HepG2 (cell line): ENCODE data around the gene MRNIP. TPM values are rescaled to one million over a fixed set of nuclear protein-coding genes. Genes with fewer than 3 reads are reported as not detected.

Experiments
- ELF1 ChIP-seq: sonication (generic); formaldehyde crosslinking; IDR thresholded peaks from 2 replicates; pipeline ENCODE4 v1.4.0; 2020; ENCODE audit warnings: missing genetic modification reagents
- ERF ChIP-seq: IDR thresholded peaks from 2 replicates; pipeline ENCODE4 v1.6.1; 2018; ENCODE audit warnings: missing biosample characterization, missing genetic modification reagents
- MAFK ChIP-seq, 2 experiments: IDR thresholded peaks in 1 of 2; conservative IDR thresholded peaks in 1 of 2; 2 replicates each; pipeline ENCODE4 v1.6.1; 2011; ENCODE audit warnings: improper control_type of control experiment in 2 of 2, low read length in 2 of 2
- ONECUT2 ChIP-seq: sonication (generic); formaldehyde crosslinking; IDR thresholded peaks from 2 replicates; pipeline ENCODE4 v1.4.0; 2020; ENCODE audit warnings: missing genetic modification reagents
- PLRG1 ChIP-seq: fragments of 450-650 bp; conservative IDR thresholded peaks from 2 replicates; pipeline ENCODE4 v1.6.1; 2016
- RARG ChIP-seq: sonication (generic); formaldehyde crosslinking; IDR thresholded peaks from 2 replicates; pipeline ENCODE4 v1.4.0; 2020; ENCODE audit warnings: low read depth, mild to moderate bottlenecking, missing genetic modification reagents
- SALL2 ChIP-seq: sonication (generic); formaldehyde crosslinking; IDR thresholded peaks from 2 replicates; pipeline ENCODE4 v1.8.1; 2023; ENCODE audit warnings: mild to moderate bottlenecking, missing genetic modification reagents, inconsistent platforms
- SOX6 ChIP-seq, 2 experiments: fragments of 450-650 bp in 1 of 2; sonication (generic) in 1 of 2; formaldehyde crosslinking in 1 of 2; IDR thresholded peaks; 2 replicates each; pipeline versions ENCODE4 v1.4.0 to v1.6.1; 2017 to 2020; ENCODE audit warnings: antibody characterized with exemption in 1 of 2, mild to moderate bottlenecking in 1 of 2, missing genetic modification reagents in 1 of 2
- SP1 ChIP-seq, 2 experiments: fragments of 450-650 bp in 1 of 2; sonication (generic) in 1 of 2; formaldehyde crosslinking in 1 of 2; IDR thresholded peaks; 2 replicates each; pipeline versions ENCODE4 v1.4.0 to v1.6.1; 2016 to 2020; ENCODE audit warnings: missing genetic modification reagents in 1 of 2
- SUZ12 ChIP-seq: fragments of 150-350 bp; IDR thresholded peaks from 2 replicates; pipeline ENCODE4 v1.6.1; 2014; ENCODE audit warnings: low read depth, low read length
- TCF12 ChIP-seq, 2 experiments: fragments of 450-650 bp in 1 of 2; sonication (generic) in 1 of 2; formaldehyde crosslinking in 1 of 2; IDR thresholded peaks; 2 replicates each; pipeline versions ENCODE4 v1.6.1 to v1.8.0; 2017 to 2022; ENCODE audit warnings: antibody characterized with exemption in 1 of 2, mild to moderate bottlenecking in 1 of 2, missing genetic modification reagents in 1 of 2, moderate library complexity in 1 of 2
- TCF7 ChIP-seq: sonication (generic); IDR thresholded peaks from 2 replicates; pipeline ENCODE4 v1.6.1; 2016; ENCODE audit warnings: antibody characterized with exemption, low read depth
- ZC3H13 ChIP-seq: sonication (generic); formaldehyde crosslinking; IDR thresholded peaks from 2 replicates; pipeline ENCODE4 v1.8.1; 2023; ENCODE audit warnings: mild to moderate bottlenecking, missing genetic modification reagents, moderate library complexity
- ZNF224 ChIP-seq: sonication (generic); formaldehyde crosslinking; IDR thresholded peaks from 2 replicates; pipeline ENCODE4 v1.5.0; 2020; ENCODE audit warnings: mild to moderate bottlenecking, missing genetic modification reagents
- ZNF282 ChIP-seq: fragments of 450-650 bp; IDR thresholded peaks from 2 replicates; pipeline ENCODE4 v1.6.1; 2018; ENCODE audit not compliant: partially characterized antibody
- ZNF382 ChIP-seq: sonication (generic); formaldehyde crosslinking; IDR thresholded peaks from 2 replicates; pipeline ENCODE4 v1.5.0; 2020; ENCODE audit warnings: missing genetic modification reagents, mild to moderate bottlenecking, borderline replicate concordance
- ZNF432 ChIP-seq: sonication (generic); formaldehyde crosslinking; IDR thresholded peaks from 2 replicates; pipeline ENCODE4 v1.5.0; 2020; ENCODE audit warnings: missing genetic modification reagents, mild to moderate bottlenecking, borderline replicate concordance
- ZNF468 ChIP-seq: sonication (generic); formaldehyde crosslinking; IDR thresholded peaks from 2 replicates; pipeline ENCODE4 v1.8.0; 2022; ENCODE audit warnings: mild to moderate bottlenecking, moderate library complexity, missing genetic modification reagents
- ZNF773 ChIP-seq: sonication (generic); formaldehyde crosslinking; IDR thresholded peaks from 2 replicates; pipeline ENCODE4 v1.4.0; 2020; ENCODE audit warnings: missing genetic modification reagents, borderline replicate concordance
- polyA plus RNA-seq, 8 experiments: library from polyadenylated mRNA; depleted of rRNA in 3 of 8; stranded (reverse) in 7 of 8; unstranded in 1 of 8; fragments of >200 nt; fragmentation: Illumina TruSeq in 4 of 8; extraction: Trizol in 4 of 8; gene quantifications; 2 replicates each; pipeline versions ENCODE4 v1.2.1 to v1.2.3, GENCODE V29; 2011 to 2016; ENCODE audit warnings: low read depth in 4 of 8, missing spikeins in 1 of 8, mixed read lengths in 1 of 8; ENCODE audit not compliant: insufficient read depth in 1 of 8
- total RNA-seq, 5 experiments: library from RNA; depleted of rRNA; stranded (reverse); fragments of >200 nt; fragmentation: Illumina TruSeq; extraction: Trizol; gene quantifications; 2 replicates each; pipeline ENCODE4 v1.2.3, GENCODE V29; 2016; ENCODE audit warnings: low read depth in 1 of 5
- TF ChIP-seq, protein P1 (sequence below): sonication (generic); formaldehyde crosslinking; IDR thresholded peaks from 2 replicates; pipeline ENCODE4 v1.5.0; 2020; ENCODE audit warnings: mild to moderate bottlenecking, missing genetic modification reagents, moderate library complexity
- TF ChIP-seq, protein P2 (sequence below): conservative IDR thresholded peaks from 2 replicates; pipeline ENCODE4 v1.6.1; 2018; ENCODE audit warnings: missing genetic modification reagents
- TF ChIP-seq, protein P3 (sequence below): sonication (generic); formaldehyde crosslinking; IDR thresholded peaks from 2 replicates; pipeline ENCODE4 v1.5.0; 2020; ENCODE audit warnings: missing genetic modification reagents
- TF ChIP-seq, protein P4 (sequence below): sonication (generic); formaldehyde crosslinking; IDR thresholded peaks from 2 replicates; pipeline ENCODE4 v1.4.0; 2020; ENCODE audit warnings: mild to moderate bottlenecking, missing genetic modification reagents

The MRNIP gene
- total and polyA plus RNA-seq, 2 of the 13 experiments (the other 11 are each of a cell fraction or from before 2014, with no cell fraction given): 15.5 to 34.1 TPM

DNA sequence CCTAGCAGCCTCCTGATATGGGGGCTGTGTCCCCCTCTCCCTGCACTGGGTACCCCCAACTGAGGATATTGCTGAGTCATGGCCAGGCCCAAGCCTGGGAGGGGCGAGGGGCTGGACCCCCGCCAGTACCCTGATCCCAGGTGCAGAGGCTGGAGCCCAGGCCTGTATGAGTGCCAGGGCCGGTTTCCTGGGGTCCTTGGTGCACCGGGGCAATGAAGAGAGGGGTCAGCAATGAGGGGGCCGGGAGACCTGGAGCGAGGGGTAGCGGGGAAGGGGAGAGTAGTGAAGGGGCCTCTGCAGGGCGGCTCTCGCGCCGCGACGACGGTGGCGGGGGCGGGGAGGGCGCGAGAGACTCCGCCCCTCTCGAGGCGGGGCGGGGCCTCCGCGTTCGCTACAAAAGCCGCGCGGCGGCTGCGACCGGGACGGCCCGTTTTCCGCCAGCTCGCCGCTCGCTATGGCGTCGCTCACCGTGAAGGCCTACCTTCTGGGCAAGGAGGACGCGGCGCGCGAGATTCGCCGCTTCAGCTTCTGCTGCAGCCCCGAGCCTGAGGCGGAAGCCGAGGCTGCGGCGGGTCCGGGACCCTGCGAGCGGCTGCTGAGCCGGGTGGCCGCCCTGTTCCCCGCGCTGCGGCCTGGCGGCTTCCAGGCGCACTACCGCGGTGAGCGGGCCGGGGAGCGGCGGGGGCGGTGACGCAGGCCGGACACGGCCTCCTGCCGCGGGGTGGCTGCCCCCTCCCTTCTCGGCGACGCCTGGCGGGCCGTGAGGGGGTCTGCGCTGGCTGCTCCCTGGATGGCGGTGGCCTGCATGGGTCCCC lies 37.9 kb downstream of the MRNIP start, which contains the start of gene SQSTM1 (continued):
- TF ChIP-seq ONECUT2 (no peak), ELF1 (no peak), SUZ12 (no peak), ZNF282 (no peak), ERF (CRISPR knock-in tag) (peak; percentile 96), SOX6 (IDR thresholded peaks at IDR 0.05) (no peak), SOX6 (CRISPR knock-in tag; IDR thresholded peaks at IDR 0.05) (peak; percentile 21; the same call in 1 of the 2 replicates), ZNF468 (CRISPR knock-in tag) (no peak), MAFK (conservative IDR thresholded peaks at IDR 0.05 in 1 of 2, IDR thresholded peaks at IDR 0.05 in 1 of 2; ENCODE audit: low read length in 2 of 2) (peak; percentile 88 to 97), SALL2 (CRISPR knock-in tag) (peak; percentile 4; the same call in 1 of the 2 replicates), ZNF382 (no peak), SP1 (IDR thresholded peaks at IDR 0.05) (no peak), SP1 (CRISPR knock-in tag; IDR thresholded peaks at IDR 0.05) (peak; percentile 60), TCF7 (no peak), ZNF432 (CRISPR knock-in tag) (no peak), ZNF224 (CRISPR knock-in tag) (peak; percentile 39; the same call in 1 of the 2 replicates), RARG (CRISPR knock-in tag) (no peak), ZC3H13 (CRISPR knock-in tag) (peak; percentile 75), TCF12 (IDR thresholded peaks at IDR 0.05) (no peak), TCF12 (CRISPR knock-in tag; IDR thresholded peaks at IDR 0.05) (no peak), PLRG1 (no peak), ZNF773 (CRISPR knock-in tag) (peak; percentile 53; the same call in 1 of the 2 replicates)
- TF ChIP-seq, protein P1, sequence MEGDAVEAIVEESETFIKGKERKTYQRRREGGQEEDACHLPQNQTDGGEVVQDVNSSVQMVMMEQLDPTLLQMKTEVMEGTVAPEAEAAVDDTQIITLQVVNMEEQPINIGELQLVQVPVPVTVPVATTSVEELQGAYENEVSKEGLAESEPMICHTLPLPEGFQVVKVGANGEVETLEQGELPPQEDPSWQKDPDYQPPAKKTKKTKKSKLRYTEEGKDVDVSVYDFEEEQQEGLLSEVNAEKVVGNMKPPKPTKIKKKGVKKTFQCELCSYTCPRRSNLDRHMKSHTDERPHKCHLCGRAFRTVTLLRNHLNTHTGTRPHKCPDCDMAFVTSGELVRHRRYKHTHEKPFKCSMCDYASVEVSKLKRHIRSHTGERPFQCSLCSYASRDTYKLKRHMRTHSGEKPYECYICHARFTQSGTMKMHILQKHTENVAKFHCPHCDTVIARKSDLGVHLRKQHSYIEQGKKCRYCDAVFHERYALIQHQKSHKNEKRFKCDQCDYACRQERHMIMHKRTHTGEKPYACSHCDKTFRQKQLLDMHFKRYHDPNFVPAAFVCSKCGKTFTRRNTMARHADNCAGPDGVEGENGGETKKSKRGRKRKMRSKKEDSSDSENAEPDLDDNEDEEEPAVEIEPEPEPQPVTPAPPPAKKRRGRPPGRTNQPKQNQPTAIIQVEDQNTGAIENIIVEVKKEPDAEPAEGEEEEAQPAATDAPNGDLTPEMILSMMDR: no peak; the same call in 1 of the 2 replicates
- TF ChIP-seq, protein P2, sequence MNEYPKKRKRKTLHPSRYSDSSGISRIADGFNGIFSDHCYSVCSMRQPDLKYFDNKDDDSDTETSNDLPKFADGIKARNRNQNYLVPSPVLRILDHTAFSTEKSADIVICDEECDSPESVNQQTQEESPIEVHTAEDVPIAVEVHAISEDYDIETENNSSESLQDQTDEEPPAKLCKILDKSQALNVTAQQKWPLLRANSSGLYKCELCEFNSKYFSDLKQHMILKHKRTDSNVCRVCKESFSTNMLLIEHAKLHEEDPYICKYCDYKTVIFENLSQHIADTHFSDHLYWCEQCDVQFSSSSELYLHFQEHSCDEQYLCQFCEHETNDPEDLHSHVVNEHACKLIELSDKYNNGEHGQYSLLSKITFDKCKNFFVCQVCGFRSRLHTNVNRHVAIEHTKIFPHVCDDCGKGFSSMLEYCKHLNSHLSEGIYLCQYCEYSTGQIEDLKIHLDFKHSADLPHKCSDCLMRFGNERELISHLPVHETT: no peak
- TF ChIP-seq, protein P3, sequence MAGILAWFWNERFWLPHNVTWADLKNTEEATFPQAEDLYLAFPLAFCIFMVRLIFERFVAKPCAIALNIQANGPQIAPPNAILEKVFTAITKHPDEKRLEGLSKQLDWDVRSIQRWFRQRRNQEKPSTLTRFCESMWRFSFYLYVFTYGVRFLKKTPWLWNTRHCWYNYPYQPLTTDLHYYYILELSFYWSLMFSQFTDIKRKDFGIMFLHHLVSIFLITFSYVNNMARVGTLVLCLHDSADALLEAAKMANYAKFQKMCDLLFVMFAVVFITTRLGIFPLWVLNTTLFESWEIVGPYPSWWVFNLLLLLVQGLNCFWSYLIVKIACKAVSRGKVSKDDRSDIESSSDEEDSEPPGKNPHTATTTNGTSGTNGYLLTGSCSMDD (CRISPR knock-in tag): no peak
- TF ChIP-seq, protein P4, sequence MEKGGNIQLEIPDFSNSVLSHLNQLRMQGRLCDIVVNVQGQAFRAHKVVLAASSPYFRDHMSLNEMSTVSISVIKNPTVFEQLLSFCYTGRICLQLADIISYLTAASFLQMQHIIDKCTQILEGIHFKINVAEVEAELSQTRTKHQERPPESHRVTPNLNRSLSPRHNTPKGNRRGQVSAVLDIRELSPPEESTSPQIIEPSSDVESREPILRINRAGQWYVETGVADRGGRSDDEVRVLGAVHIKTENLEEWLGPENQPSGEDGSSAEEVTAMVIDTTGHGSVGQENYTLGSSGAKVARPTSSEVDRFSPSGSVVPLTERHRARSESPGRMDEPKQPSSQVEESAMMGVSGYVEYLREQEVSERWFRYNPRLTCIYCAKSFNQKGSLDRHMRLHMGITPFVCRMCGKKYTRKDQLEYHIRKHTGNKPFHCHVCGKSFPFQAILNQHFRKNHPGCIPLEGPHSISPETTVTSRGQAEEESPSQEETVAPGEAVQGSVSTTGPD (CRISPR knock-in tag): 0 out of 2 replicates have a peak, but pooled peaks have one; percentile 34
